ENCODE results near the gene RPS16.
A peak's percentile ranks its signal among the peaks of the same experiment; 100 is the strongest.

GRCh38 chr19:39411832-39412099 is 24.0 kb downstream of the RPS16 start:
- TF ChIP-seq CTCF (conservative IDR thresholded peaks at IDR 0.05) (peak; percentile 98), EZH2 (IDR thresholded peaks at IDR 0.05; ENCODE audit: low read depth) (no peak)
